SH-SY5Y (cell line): ENCODE results near the gene ARRDC5.

Source experiments
- GATA2 ChIP-seq: IDR thresholded peaks from 2 replicates; pipeline ENCODE4 v1.6.1; 2011; ENCODE audit warnings: mild to moderate bottlenecking, low read depth, low read length
- GATA3 ChIP-seq: IDR thresholded peaks from 2 replicates; pipeline ENCODE4 v1.6.1; 2011; ENCODE audit warnings: low read depth, mild to moderate bottlenecking, low read length, moderate library complexity

DNA sequence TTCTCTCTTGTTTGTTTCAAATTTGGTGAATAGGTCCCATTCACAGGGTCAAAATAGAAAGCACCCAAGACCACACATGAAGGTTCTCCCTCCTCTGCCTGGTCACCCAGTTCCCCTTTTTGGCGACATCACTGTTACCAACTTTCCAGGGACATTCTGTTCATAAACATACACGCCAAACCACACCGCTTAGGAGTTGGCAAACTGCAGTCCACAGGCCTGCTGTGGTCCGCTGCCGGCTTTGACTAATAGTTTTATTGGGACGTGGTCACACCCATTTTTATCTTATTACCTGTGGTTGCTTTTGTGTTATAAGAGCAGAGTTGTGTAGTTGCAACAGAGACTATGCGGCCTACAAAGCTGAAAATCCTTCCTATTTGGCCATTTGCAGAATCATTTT is 30.8 kb upstream of the ARRDC5 start:
- TF ChIP-seq GATA2 (no peak), GATA3 (no peak)
